MCF 10A (cell line): ENCODE results near the gene NAT14. TPM values are rescaled to one million over a fixed set of nuclear protein-coding genes. Genes with fewer than 3 reads are reported as not detected.

Experiments
- BruUV-seq: library from RNA; stranded (reverse); fragments of 400-500 nt; replicated peaks from 2 replicates; lab custom pipeline; 2021; lab: Mats Ljungman, UMichigan
- CTCF ChIA-PET: fragments of 300-600 bp; sonication (Branson Sonifier 250); formaldehyde crosslinking; extraction: SDS; loops from one replicate; lab custom pipeline; 2021; ENCODE audit warnings: antibody characterized with exemption, inconsistent platforms; lab: Yijun Ruan, JAX
- POLR2A ChIA-PET: fragments of 300-600, 350-650 bp; sonication (Branson Sonifier 250); formaldehyde crosslinking; extraction: SDS; loops from one replicate; lab custom pipeline; 2020; ENCODE audit warnings: antibody characterized with exemption, inconsistent platforms; lab: Yijun Ruan, JAX
- DNase-seq: peaks from one replicate; pipeline ENCODE4 v3.0.0-alpha.2; 2018; ENCODE audit not compliant: unreplicated experiment
- H3K27ac Mint-ChIP-seq: one replicate; pipeline ENCODE4 v1.8.0; 2022; ENCODE audit warnings: mild to moderate bottlenecking, low read depth, mixed read lengths; ENCODE audit not compliant: unreplicated experiment
- H3K27me3 Mint-ChIP-seq: one replicate; pipeline ENCODE4 v1.8.0; 2022; ENCODE audit warnings: mixed read lengths; ENCODE audit not compliant: insufficient read depth, unreplicated experiment
- H3K36me3 Mint-ChIP-seq: one replicate; pipeline ENCODE4 v1.8.0; 2022; ENCODE audit warnings: mild to moderate bottlenecking, moderate library complexity, mixed read lengths; ENCODE audit not compliant: insufficient read depth, unreplicated experiment
- H3K4me1 Mint-ChIP-seq: one replicate; pipeline ENCODE4 v1.8.0; 2022; ENCODE audit warnings: mixed read lengths; ENCODE audit not compliant: insufficient read depth, unreplicated experiment
- H3K4me3 Mint-ChIP-seq: one replicate; pipeline ENCODE4 v1.8.0; 2022; ENCODE audit warnings: mild to moderate bottlenecking, moderate library complexity, mixed read lengths; ENCODE audit not compliant: unreplicated experiment
- H3K9me3 Mint-ChIP-seq: one replicate; pipeline ENCODE4 v1.8.0; 2022; ENCODE audit warnings: mixed read lengths; ENCODE audit not compliant: unreplicated experiment
- CTCF ChIP-seq: fragments of 200-600 bp; IDR thresholded peaks from one replicate; pipeline ENCODE4 v1.8.0; 2022; ENCODE audit warnings: antibody characterized with exemption, mild to moderate bottlenecking; ENCODE audit not compliant: unreplicated experiment
- intact Hi-C: fragments of 100-400 bp; cut with micrococcal nuclease; formaldehyde crosslinking; loops from 2 replicates; pipeline ENCODE4 v1.14.1; 2022
- total RNA-seq: library from RNA; stranded (reverse); gene quantifications from 2 replicates; pipeline ENCODE4 v1.2.3, GENCODE V29; 2022

NAT14 gene
- total RNA-seq, 1 experiment from 2014 or later: 22.8 TPM

- Mint-ChIP-seq H3K4me3 (no peak overlapping the region), H3K36me3 (peaks cover 11% of the 10 kb centered on the region), H3K9me3 (no peaks in the 10 kb centered on the region), H3K27ac (no peak overlapping the region), H3K4me1 (peaks cover 9% of the 10 kb centered on the region), H3K27me3 (no peaks in the 10 kb centered on the region)
- CTCF ChIA-PET: interaction anchor here (0.6 to 4.3 kb wide), 5 partner anchors 11 to 165 kb away, joined by 3 to 64 read pairs (median 20); partner anchors contain the start of gene ZNF628
- no peak for DNase-seq
- POLR2A ChIA-PET: interaction anchor here (0.7 to 3.3 kb wide), 2 partner anchors 11 to 121 kb away, joined by 4 to 20 read pairs; partner anchors contain the start of gene ZNF628
- BruUV-seq: no TSS peak
- intact Hi-C loops: no loop called here
- no peak for TF ChIP-seq CTCF
These were observed 19.3 kb upstream of the NAT14 start for GRCh38 chr19:55465460-55466240.

GRCh38 chr19:55466241-55466614 lies 18.8 kb upstream of the NAT14 start:
- Mint-ChIP-seq H3K27me3 (no peaks in the 10 kb centered on the region), H3K4me3 (no peak overlapping the region), H3K36me3 (peaks cover 14% of the 10 kb centered on the region), H3K27ac (no peak overlapping the region), H3K9me3 (no peaks in the 10 kb centered on the region), H3K4me1 (peaks cover 6% of the 10 kb centered on the region)
- intact Hi-C loops: no loop called here
- no TSS peak for BruUV-seq
- ChIA-PET CTCF (interaction anchor here (0.6 to 4.3 kb wide), 8 partner anchors 10 to 164 kb away, joined by 3 to 64 read pairs (median 16); partner anchors contain the start of gene ZNF628), POLR2A (interaction anchor here (0.7 to 3.3 kb wide), 4 partner anchors 10 to 1272 kb away, joined by 3 to 20 read pairs (median 6); partner anchors contain the start of gene ZNF628)
- DNase-seq: no peak
- no peak for TF ChIP-seq CTCF

- Mint-ChIP-seq H3K27me3 (no peaks in the 10 kb centered on the region), H3K4me3 (no peak overlapping the region), H3K36me3 (peaks cover 7% of the 10 kb centered on the region), H3K27ac (no peak overlapping the region), H3K4me1 (peaks cover 2% of the 10 kb centered on the region), H3K9me3 (no peaks in the 10 kb centered on the region)
- no TSS peak for BruUV-seq
- intact Hi-C loops: loop anchor here (1.0 kb wide), 2 partner anchors 37 to 164 kb away; no protein-coding TSS in a partner anchor
- peak; percentile 98 for TF ChIP-seq CTCF
- POLR2A ChIA-PET: interaction anchor here (0.9 to 3.3 kb wide), 4 partner anchors 9 to 133 kb away, joined by 3 to 20 read pairs (median 6); partner anchors contain the start of genes KMT5C, ZNF524 and ZNF628
- CTCF ChIA-PET: interaction anchor here (0.6 to 4.3 kb wide), 65 partner anchors 8 to 1014 kb away, joined by 3 to 64 read pairs (median 5); partner anchors contain the start of genes KMT5C, LENG9, NAT14 and TMEM238
- peak; percentile 65 for DNase-seq
These were observed 17.5 kb upstream of the NAT14 start for GRCh38 chr19:55467236-55468053.
